ENCODE measurements around the gene PRKACA.

- TF ChIP-seq CTCF (tag by site-specific recombination; IDR thresholded peaks at IDR 0.05) (0 out of 2 replicates have a peak, but pooled peaks have one; percentile 12), ZNF777 (tag by site-specific recombination; IDR thresholded peaks at IDR 0.05; ENCODE audit: borderline replicate concordance) (no peak), ELK4 (IDR thresholded peaks at IDR 0.05; ENCODE audit: borderline replicate concordance, low read depth, low read length) (no peak), PRDM10 (tag by site-specific recombination; IDR thresholded peaks at IDR 0.05) (no peak), GLIS1 (tag by site-specific recombination; IDR thresholded peaks at IDR 0.05) (no peak), KLF1 (tag by site-specific recombination; IDR thresholded peaks at IDR 0.05) (no peak), PBX3 (CRISPR knock-in tag; IDR thresholded peaks at IDR 0.05) (no peak), ZNF76 (tag by site-specific recombination; IDR thresholded peaks at IDR 0.05; ENCODE audit: borderline replicate concordance, low read depth) (no peak)
Measured at GRCh38 chr19:14081797-14082674, 35.5 kb downstream of the PRKACA start.

Measured in HEK293 (cell line).